Hypothalamus (tissue), 51 donors: Measurements from ENCODE around the gene STRA8.
"Not testable (repeated sequence)": the region's sequence is repeated elsewhere in the genome, so short reads cannot be mapped to it uniquely, and the experiment has no call there.

Experiments used
- DNase-seq, 51 donors: peaks; one replicate each; lab custom pipeline; 2025; lab: John Stamatoyannopoulos, UW

Gene STRA8

GRCh38 chr7:135204341-135204749 lies 29.3 kb upstream of the STRA8 start:
- DNase-seq = no peak

- DNase-seq = no peak
Observed at GRCh38 chr7:135204876-135205275, 28.8 kb upstream of the STRA8 start.

GRCh38 chr7:135205850-135206249 lies 27.8 kb upstream of the STRA8 start:
- no peak for DNase-seq

DNA sequence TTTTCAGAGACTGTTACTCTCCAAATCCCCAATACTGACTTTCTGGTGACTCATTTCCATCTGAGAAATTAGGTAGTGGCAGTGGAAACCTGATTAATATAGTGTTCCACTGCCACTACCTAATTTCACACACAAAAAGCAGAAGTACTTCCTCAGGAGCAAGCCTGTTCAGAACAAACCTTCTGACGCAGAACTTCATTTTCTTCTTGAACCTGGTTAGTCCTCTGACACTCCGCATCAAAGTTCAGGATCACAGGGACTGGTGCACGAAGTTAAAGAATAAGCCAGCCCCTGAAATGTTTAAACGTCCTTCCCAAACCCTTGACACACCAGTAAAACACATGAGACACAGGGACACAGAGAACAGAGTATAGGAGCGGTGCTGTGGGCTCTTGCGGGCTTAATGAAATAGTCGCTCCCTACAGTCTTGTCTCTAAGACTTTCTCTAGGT lies 26.7 kb upstream of the STRA8 start:
- DNase-seq = no peak

DNA sequence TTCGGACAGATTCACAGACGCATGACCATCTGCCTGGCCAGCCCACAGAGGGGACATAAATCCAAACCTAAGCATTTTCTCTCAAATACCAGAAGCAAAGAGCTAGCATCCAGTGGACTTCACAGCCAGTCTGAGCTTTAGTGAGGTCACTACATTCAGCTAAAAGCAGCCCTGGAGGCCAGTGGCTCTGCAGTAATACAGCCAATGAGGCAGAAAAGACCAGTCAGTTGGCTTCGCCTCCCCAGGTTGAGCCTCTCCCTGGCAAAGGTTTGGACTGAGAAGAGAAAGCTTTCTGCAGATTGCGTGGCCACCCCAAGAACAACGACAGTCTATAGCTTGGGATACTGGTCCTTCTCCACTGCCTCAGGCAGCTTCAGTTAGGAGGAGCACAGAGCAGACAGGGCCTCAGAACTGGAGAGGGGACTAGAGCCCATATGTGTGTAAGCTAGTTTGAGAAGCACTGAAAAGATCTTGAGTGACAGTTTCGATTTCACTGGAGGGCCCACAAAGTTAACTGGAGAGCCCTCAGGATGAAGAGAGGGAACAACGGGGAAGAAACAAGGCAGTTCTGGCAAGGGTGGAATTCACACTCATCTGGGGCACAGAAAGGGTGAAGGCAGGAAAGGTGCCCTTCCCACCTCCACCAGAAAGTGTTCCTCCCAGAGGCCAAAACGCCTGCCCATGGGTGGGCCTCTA lies 26.1 kb upstream of the STRA8 start:
- no peak for DNase-seq

DNA sequence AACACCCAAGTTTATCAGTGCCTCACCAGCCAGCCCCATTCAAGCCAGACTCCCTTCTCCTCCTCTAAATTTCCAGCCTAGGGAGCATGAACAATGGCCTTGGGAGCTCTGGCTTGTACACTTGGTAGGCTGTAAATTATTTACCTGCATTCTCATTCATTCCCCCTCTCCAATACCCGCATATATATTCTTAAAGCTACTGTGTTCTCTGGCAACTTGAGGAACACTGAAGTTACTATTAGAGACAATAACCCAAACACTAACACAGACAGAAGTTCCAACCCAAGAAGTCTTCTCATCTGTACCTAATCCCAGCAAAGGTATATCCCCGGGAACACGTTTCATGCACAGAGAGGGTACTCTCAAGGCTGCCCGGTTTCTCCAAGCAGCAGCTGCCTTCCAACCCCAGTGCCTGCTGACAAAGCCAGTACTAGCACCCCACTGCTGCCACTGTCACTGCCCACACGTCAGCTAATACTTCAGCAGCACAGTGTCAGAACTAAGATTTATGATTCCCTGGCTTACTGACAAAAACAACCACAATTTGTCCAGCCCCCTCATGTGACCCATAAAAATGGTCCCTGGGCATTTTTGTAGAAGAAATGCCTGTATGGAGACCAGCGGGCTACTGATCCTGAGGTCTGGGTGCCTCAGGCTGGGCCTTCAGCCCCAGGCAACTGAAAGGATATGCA lies 25.4 kb upstream of the STRA8 start:
- DNase-seq = no peak

DNA sequence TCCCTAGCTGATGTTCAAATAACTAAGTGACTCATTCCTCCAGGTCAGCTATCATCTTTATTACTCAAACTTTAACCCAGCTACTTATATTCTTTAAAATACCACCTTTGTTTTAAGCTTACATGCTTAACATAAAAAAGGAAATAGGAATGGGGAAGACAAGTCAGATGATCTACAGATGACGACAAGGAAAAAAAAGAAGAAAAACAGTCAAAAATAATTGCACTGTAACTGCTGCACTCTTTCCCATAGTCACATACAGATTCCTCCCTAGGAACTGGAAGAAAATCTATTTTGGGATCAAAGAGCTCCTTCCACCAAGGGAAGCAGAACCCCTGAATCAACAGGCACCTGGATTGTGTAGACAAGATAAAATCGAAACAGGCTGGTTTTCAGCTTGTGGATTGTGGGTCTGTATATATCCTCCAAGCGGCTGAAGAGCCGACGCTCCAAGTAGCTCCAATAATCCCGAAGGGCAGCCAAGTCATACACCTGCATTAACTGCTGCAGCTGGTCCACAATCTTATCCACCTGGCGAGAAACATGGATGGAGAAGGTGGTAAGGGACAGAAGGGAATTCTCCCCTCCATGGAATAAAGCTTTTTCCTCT lies 24.3 kb upstream of the STRA8 start:
- no peak for DNase-seq

DNA sequence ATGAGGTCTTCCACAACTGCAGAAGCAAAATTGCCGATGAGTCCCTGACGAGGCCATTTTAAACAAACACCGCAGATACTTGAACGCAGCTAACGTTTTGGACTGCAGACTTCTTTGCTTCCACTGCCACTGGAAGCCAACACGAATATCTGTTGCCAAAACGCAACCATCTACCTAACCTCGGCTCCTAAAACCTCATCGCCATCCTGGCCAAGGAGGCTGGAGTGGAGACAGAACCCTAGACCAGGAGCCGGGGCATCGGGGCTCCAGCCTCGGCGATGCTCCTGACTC lies 22.8 kb upstream of the STRA8 start:
- peak in 2 of 51 donors; percentile 49 to 64 for DNase-seq

DNA sequence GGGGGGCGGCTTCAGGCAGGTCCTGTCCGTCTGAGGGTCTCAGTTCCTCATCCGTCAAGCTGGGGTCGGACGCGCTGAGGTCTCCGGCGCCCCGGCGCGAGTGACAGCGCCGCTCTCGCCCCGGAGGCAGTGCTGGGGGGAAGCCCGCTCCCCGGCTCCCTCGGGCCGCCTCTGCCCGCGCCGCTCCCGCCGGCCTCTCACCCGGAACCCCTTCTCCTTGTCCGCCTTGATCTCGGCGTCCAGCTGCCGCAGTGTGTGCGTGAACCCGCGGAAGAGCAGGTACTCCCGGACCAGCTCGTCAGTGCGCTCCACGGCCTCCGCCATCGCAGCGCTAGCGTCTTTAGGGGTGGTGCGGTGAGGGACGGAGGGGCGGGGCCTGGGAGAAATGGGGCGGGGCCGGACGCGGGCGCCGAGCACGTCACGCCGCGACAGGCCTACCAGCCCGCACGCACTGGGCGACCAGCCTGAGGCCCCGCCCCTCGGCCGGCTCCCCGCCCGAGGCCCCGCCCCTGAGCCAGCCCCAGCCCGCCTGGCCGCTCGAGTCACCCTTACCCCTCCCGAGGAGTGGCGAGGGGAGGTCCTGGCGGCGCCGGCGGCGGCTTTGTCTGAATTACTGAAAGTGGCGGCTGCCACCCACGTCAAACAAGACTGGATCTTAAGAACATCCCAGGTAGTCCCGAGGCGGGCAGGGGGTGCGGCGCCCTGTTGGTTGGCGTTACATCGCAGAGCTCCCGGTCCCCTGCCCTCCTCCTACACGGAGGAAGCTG lies 22.3 kb upstream of the STRA8 start, which contains the start of gene WDR91:
TSS of gene WDR91 (minus strand) at position 348 of the 767 bp plus-strand sequence. CDS start at position 324, 24 bp downstream.
- peak; percentile 61 to 99 (median 95) for DNase-seq

- peak in 1 of 51 donors; percentile 38 for DNase-seq
Observed at GRCh38 chr7:135211946-135212685, 21.5 kb upstream of the STRA8 start.

GRCh38 chr7:135213831-135214230 lies 19.8 kb upstream of the STRA8 start:
- DNase-seq = no peak

DNA sequence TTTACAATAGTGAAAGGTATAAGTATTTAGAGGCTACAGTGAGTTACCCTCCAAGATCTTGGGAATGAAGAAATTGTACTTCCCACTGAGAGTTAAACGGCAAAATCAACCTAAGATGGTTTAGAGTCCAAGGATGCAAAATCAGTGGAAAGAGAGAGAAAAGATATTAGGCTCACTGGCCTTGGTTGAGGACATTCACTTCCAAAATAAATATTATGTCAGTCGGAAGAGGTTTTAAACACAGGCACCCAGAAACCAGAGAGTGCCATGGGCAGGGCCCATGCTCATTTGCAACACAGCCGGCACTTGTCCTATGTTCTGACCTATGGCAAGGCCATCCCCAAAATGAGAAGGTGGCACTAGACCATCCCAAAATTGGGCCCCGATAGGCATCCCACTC lies 18.5 kb upstream of the STRA8 start:
- no peak for DNase-seq

GRCh38 chr7:135215698-135216097 lies 17.9 kb upstream of the STRA8 start:
- DNase-seq = no peak

DNA sequence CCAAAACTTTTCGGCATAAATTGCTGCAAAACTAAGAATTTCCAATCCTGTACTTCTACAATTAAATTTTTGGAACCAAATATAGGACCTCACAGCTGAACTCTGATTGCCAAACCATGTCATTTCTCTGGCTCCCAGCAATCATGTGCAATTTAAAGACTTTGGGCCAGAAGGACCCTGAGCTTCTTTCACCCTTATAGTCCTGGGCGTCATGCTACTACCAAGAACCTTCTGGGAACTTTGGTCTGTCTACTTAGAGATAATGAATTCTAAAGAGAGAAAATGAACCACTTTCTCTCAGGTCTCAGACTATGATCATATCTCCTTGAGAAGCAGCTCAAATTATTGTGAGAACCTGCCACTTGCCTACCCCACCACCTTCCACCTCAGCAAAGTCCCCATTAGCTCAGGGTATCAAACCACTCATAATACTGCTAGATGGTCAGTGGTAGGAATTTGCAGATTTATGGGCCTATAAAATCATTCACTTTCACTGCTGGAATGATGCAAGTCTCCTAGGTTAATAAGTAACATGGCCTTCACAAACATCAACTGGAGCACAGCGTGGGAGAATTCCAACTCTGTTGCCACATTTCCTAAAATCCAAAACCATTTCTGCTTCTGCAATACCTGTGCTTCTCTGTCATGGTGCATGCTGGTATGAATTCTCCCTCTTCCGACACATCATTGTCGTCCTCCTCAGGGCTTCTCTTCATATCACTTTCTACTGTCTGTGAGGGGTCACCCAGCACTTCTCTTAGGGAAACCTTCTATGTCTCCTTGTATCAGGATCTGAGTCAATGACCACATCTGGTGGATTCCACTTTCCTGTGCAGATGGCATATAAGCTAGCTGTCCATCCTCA lies 15.8 kb upstream of the STRA8 start:
- no peak for DNase-seq

DNA sequence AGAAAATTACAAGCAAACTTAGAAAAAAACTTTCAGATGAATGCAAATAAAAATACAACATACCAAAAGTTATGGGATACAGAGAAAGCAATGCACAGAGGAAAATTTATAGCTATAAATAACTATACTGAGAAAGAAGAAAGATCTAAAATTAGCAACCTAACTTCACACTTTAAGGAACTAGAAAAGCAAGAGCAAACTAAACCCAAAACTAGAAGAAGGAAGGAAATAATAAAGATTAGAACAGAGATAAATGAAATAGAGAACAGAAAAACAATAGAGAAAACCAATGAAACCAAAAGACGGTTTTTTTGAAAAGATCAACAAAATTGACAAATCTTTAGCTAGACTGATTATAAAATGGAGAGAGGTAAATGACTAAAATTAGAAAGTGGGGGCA lies 9.6 kb upstream of the STRA8 start:
- no peak for DNase-seq

DNA sequence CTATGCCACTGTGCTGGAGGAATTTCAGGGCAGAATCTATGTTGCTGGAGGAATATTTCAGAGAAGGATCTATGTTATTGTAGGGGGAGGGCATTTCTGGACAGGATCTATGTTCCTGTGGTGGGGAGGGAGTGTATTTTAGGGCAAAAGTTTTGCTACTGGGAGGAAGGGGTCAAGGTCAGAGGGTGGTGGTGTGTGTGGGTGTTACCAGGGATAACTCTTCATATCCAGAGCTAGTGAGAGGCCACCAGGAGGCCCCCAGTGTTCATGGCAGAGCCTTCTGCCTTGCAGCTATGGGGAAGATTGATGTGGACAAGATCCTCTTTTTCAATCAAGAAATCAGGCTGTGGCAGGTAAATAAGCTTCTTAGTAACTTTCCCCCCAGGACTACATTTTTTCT lies 2.0 kb upstream of the STRA8 start:
- no peak for DNase-seq

- DNase-seq = no peak
Observed at GRCh38 chr7:135232087-135232486, 1.6 kb upstream of the STRA8 start.

DNA sequence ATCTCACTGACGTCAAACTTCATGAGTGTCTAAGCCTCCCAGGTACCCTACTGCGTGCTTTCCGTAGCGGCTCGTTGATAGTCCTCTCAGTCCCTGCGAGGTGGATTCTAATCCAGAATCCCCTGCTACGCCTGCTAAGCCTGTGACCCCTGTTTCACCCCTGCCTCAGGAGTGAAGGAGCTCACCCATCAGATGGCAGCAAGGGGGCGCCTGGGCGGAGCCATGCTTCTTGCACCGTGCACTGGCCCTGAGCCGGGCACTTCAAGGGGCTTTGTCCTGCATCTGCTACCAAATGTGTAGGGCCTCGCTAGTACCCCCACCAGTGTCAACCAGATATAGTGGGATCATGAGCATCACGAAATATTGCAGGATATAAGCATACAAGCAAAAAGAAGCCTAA lies 918 bp upstream of the STRA8 start:
- no peak for DNase-seq

GRCh38 chr7:135234095-135234494 lies 457 bp downstream of the STRA8 start:
- DNase-seq = not testable (repeated sequence)

DNA sequence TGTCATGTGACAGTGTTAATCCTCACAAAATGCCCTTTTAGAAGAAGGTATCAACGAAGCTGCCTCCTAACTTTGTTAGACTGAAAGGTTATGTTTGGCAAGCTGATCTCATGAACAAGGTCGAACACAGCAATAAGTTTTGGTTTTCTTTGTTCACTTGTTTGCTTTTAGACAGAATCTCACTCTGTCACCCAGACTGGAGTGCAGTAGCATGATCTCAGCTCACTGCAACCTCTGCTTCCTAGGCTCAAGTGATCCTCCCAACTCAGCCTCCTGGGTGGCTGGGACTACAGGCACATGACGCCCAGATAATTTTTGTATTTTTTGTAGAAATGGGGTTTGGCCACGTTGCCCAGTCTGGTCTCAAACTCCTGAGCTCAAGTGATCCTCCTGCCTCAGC lies 1.1 kb downstream of the STRA8 start:
- DNase-seq = no peak
